Activated naive CD8-positive, alpha-beta T cell treated with anti-CD3 and anti-CD28 coated beads, Interleukin-2, amount 50 U/mL, for 24 hours (primary cell): Measurements from ENCODE around the gene USP28.
"Not testable (repeated sequence)": the region's sequence is repeated elsewhere in the genome, so short reads cannot be mapped to it uniquely, and the experiment has no call there.

ENCODE experiments used
- ATAC-seq: fragments of 150-1000 bp; cut with Tn5 transposase; one replicate; pipeline ENCODE4 v1.10.0; 2021
- DNase-seq: peaks from one replicate; pipeline ENCODE4 v3.0.0; 2021
- H3K27ac Mint-ChIP-seq: one replicate; pipeline ENCODE4 v1.8.0; 2021; ENCODE audit warnings: mild to moderate bottlenecking, mixed read lengths
- H3K27me3 Mint-ChIP-seq: one replicate; pipeline ENCODE4 v1.8.0; 2021; ENCODE audit warnings: mixed read lengths
- H3K36me3 Mint-ChIP-seq: one replicate; pipeline ENCODE4 v1.8.0; 2021; ENCODE audit warnings: low read depth, mixed read lengths
- H3K4me1 Mint-ChIP-seq: one replicate; pipeline ENCODE4 v1.8.0; 2021; ENCODE audit warnings: mixed read lengths
- H3K4me3 Mint-ChIP-seq: one replicate; pipeline ENCODE4 v1.8.0; 2021; ENCODE audit warnings: mild to moderate bottlenecking, moderate library complexity, mixed read lengths
- H3K9me3 Mint-ChIP-seq: one replicate; pipeline ENCODE4 v1.8.0; 2021; ENCODE audit warnings: mixed read lengths

Gene USP28

GRCh38 chr11:113781682-113782081, 93.7 kb downstream of the USP28 start:
- no peak for DNase-seq
- Mint-ChIP-seq H3K27me3 (peaks cover 15% of the 10 kb centered on the region), H3K36me3 (no peaks in the 10 kb centered on the region), H3K4me3 (no peak overlapping the region), H3K9me3 (no peaks in the 10 kb centered on the region), H3K27ac (no peak overlapping the region), H3K4me1 (no peaks in the 10 kb centered on the region)
- no peak for ATAC-seq

GRCh38 chr11:113779496-113779895, 95.9 kb downstream of the USP28 start, which contains the start of gene CLDN25:
Gene CLDN25 (plus strand): TSS chr11:113779796. CDS start chr11:113779796, 0 bp downstream.
- Mint-ChIP-seq H3K4me3 (no peak within 1 kb of the TSS), H3K9me3 (no peaks in the 10 kb centered on the region), H3K27me3 (peaks cover 11% of the 10 kb centered on the region), H3K36me3 (no peaks in the 10 kb centered on the region), H3K27ac (no peak within 1 kb of the TSS), H3K4me1 (peaks cover 1% of the 10 kb centered on the region)
- DNase-seq (no peak), ATAC-seq (no peak)

GRCh38 chr11:113778111-113778910, 97.1 kb downstream of the USP28 start:
- no peak overlapping the region for H3K27ac Mint-ChIP-seq
- ATAC-seq, result no peak
- no peaks in the 10 kb centered on the region for H3K36me3 Mint-ChIP-seq
- peaks cover 11% of the 10 kb centered on the region for H3K27me3 Mint-ChIP-seq
- no peak overlapping the region for H3K4me3 Mint-ChIP-seq
- DNase-seq, result no peak
- no peaks in the 10 kb centered on the region for H3K9me3 Mint-ChIP-seq
- peaks cover 5% of the 10 kb centered on the region for H3K4me1 Mint-ChIP-seq

GRCh38 chr11:113774174-113774503, 101.2 kb downstream of the USP28 start:
- ATAC-seq (no peak), DNase-seq (no peak)
- peaks cover 10% of the 10 kb centered on the region for H3K36me3 Mint-ChIP-seq
- H3K27me3 Mint-ChIP-seq, result peaks cover 4% of the 10 kb centered on the region
- H3K4me3 Mint-ChIP-seq, result peak overlapping the region; percentile 100
- H3K4me1 Mint-ChIP-seq, result peaks cover 17% of the 10 kb centered on the region
- peak overlapping the region; percentile 96 for H3K27ac Mint-ChIP-seq
- H3K9me3 Mint-ChIP-seq, result no peaks in the 10 kb centered on the region

GRCh38 chr11:113773416-113774173, 101.8 kb downstream of the USP28 start, which contains the start of gene ZW10:
Gene ZW10 (minus strand): TSS chr11:113773692. CDS start chr11:113773666, 26 bp downstream.
- peaks cover 3% of the 10 kb centered on the region for H3K27me3 Mint-ChIP-seq
- peaks cover 17% of the 10 kb centered on the region for H3K4me1 Mint-ChIP-seq
- peaks cover 10% of the 10 kb centered on the region for H3K36me3 Mint-ChIP-seq
- H3K9me3 Mint-ChIP-seq, result no peaks in the 10 kb centered on the region
- ATAC-seq, result peak; percentile 99
- peak; percentile 91 for DNase-seq
- H3K27ac Mint-ChIP-seq, result peak within 1 kb of the TSS; percentile 96
- H3K4me3 Mint-ChIP-seq, result peak within 1 kb of the TSS; percentile 100

GRCh38 chr11:113773092-113773415, 102.3 kb downstream of the USP28 start:
- Mint-ChIP-seq H3K36me3 (peaks cover 12% of the 10 kb centered on the region), H3K27me3 (peaks cover 2% of the 10 kb centered on the region), H3K4me1 (peaks cover 17% of the 10 kb centered on the region), H3K27ac (peak overlapping the region; percentile 96), H3K9me3 (no peaks in the 10 kb centered on the region), H3K4me3 (peak overlapping the region; percentile 100)
- DNase-seq (no peak), ATAC-seq (no peak)

- Mint-ChIP-seq H3K27ac (peak overlapping the region; percentile 69), H3K27me3 (no peaks in the 10 kb centered on the region)
- no peak for ATAC-seq
These were observed 103.4 kb downstream of the USP28 start for GRCh38 chr11:113771964-113772363.

GRCh38 chr11:113764527-113765219, 110.7 kb downstream of the USP28 start:
- Mint-ChIP-seq H3K4me3 (no peak overlapping the region), H3K36me3 (peaks cover 43% of the 10 kb centered on the region), H3K4me1 (peaks cover 6% of the 10 kb centered on the region), H3K27me3 (no peaks in the 10 kb centered on the region), H3K27ac (no peak overlapping the region), H3K9me3 (no peaks in the 10 kb centered on the region)
- no peak for DNase-seq
- ATAC-seq, result no peak

More at GRCh38 chr11:113771964-113772363, 103.4 kb downstream of the USP28 start:
- Mint-ChIP-seq H3K4me1 (peaks cover 17% of the 10 kb centered on the region), H3K4me3 (peak overlapping the region; percentile 100), H3K36me3 (peaks cover 20% of the 10 kb centered on the region), H3K9me3 (no peaks in the 10 kb centered on the region)
- no peak for DNase-seq

GRCh38 chr11:113763040-113763439, 112.3 kb downstream of the USP28 start:
- H3K27ac Mint-ChIP-seq, H3K9me3 Mint-ChIP-seq, H3K4me1 Mint-ChIP-seq, H3K4me3 Mint-ChIP-seq, H3K27me3 Mint-ChIP-seq, ATAC-seq, DNase-seq: not testable (repeated sequence)
- peaks cover 47% of the 10 kb centered on the region for H3K36me3 Mint-ChIP-seq

- Mint-ChIP-seq H3K4me3 (no peak overlapping the region), H3K9me3 (no peaks in the 10 kb centered on the region), H3K27ac (no peak overlapping the region), H3K27me3 (no peaks in the 10 kb centered on the region), H3K4me1 (peaks cover 6% of the 10 kb centered on the region), H3K36me3 (peaks cover 48% of the 10 kb centered on the region)
- DNase-seq (no peak), ATAC-seq (no peak)
These were observed 115.1 kb downstream of the USP28 start for GRCh38 chr11:113760241-113760640.

GRCh38 chr11:113752932-113753331, 122.4 kb downstream of the USP28 start:
- no peaks in the 10 kb centered on the region for H3K27me3 Mint-ChIP-seq
- DNase-seq (no peak), ATAC-seq (no peak)
- H3K27ac Mint-ChIP-seq, result no peak overlapping the region
- H3K4me1 Mint-ChIP-seq, result no peaks in the 10 kb centered on the region
- no peak overlapping the region for H3K4me3 Mint-ChIP-seq
- H3K9me3 Mint-ChIP-seq, result no peaks in the 10 kb centered on the region
- H3K36me3 Mint-ChIP-seq, result peaks cover 29% of the 10 kb centered on the region
